Hepatocyte (in vitro differentiated cells): ENCODE measurements around the gene PGBD2.

Experiments
- EZH2phosphoT487 ChIP-seq: fragments of 200-600 bp; sonication (generic); IDR thresholded peaks from one replicate; pipeline ENCODE4 v1.6.1; 2018; ENCODE audit warnings: antibody characterized with exemption, mild to moderate bottlenecking, low read depth, moderate library complexity; ENCODE audit not compliant: unreplicated experiment, severe bottlenecking
- TF ChIP-seq, protein P1 (sequence below): fragments of 200-600 bp; sonication (generic); IDR thresholded peaks from 2 replicates; pipeline ENCODE4 v1.5.1; 2016; ENCODE audit warnings: antibody characterized with exemption, mild to moderate bottlenecking; ENCODE audit not compliant: poor library complexity

DNA sequence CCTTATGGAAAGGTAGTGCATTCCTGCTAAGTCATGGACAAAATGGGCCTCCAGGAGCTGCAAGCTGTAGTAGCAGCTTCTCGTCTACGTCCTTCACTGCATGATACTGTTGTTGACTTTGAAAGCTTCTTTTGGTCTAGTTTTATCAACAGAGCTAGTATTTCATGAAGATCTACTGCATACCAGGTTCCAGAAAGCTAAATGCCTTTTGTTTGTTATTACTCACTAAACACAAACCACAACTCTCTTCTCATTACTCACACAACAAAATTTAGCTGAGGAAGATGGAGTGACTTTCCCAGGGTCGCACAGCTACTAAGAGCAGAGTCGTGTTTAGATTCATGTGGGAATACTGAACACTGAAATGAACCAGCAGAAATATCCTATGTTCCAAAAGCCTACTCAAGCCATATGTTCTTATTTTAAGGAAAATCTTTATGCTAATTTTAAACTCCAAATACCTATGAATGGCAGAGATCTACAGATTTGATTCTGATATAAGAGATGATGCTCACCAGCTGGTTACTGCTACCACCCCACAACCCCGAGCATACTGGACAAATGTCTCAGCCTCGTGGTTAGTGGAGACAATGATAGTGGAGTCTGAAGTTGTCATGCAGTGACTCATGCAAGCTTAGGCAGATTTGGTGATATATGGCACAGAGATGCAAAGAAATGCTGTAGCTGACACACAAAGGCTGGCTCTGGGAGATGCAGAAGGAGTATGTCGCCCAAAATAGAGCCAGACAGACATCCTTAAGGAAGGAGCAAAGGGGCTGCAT is 20.6 kb downstream of the PGBD2 start:
- TF ChIP-seq EZH2phosphoT487, result no peak
- TF ChIP-seq, protein P1, sequence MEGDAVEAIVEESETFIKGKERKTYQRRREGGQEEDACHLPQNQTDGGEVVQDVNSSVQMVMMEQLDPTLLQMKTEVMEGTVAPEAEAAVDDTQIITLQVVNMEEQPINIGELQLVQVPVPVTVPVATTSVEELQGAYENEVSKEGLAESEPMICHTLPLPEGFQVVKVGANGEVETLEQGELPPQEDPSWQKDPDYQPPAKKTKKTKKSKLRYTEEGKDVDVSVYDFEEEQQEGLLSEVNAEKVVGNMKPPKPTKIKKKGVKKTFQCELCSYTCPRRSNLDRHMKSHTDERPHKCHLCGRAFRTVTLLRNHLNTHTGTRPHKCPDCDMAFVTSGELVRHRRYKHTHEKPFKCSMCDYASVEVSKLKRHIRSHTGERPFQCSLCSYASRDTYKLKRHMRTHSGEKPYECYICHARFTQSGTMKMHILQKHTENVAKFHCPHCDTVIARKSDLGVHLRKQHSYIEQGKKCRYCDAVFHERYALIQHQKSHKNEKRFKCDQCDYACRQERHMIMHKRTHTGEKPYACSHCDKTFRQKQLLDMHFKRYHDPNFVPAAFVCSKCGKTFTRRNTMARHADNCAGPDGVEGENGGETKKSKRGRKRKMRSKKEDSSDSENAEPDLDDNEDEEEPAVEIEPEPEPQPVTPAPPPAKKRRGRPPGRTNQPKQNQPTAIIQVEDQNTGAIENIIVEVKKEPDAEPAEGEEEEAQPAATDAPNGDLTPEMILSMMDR, result no peak
